Activated CD8-positive, alpha-beta T cell treated with anti-CD3 and anti-CD28 coated beads for 36 hours (primary cell): Measurements from ENCODE around the gene NBEA. TPM values are rescaled to one million over a fixed set of nuclear protein-coding genes. Genes with fewer than 3 reads are reported as not detected.
"Not testable (repeated sequence)": the region's sequence is repeated elsewhere in the genome, so short reads cannot be mapped to it uniquely, and the experiment has no call there.

ENCODE experiments used
- ATAC-seq: fragments of 200-7000 bp; cut with Tn5 transposase; one replicate; pipeline ENCODE4 v1.10.0; 2021; ENCODE audit warnings: mild to moderate bottlenecking, moderate library complexity
- CTCF ChIA-PET: fragments of 350-600 bp; sonication (Branson Sonifier 250); formaldehyde crosslinking; loops from one replicate; lab custom pipeline; 2021; ENCODE audit warnings: antibody characterized with exemption; lab: Charles Lee
- POLR2A ChIA-PET: fragments of 350-600 bp; sonication (Branson Sonifier 250); formaldehyde crosslinking; loops from one replicate; lab custom pipeline; 2021; ENCODE audit warnings: antibody characterized with exemption; lab: Charles Lee
- DNase-seq: peaks from one replicate; pipeline ENCODE4 v3.0.0-alpha.2; 2020
- H3K27ac Mint-ChIP-seq: one replicate; pipeline ENCODE4 v1.8.0; 2021; ENCODE audit warnings: mild to moderate bottlenecking, mixed read lengths
- H3K27me3 Mint-ChIP-seq: one replicate; pipeline ENCODE4 v1.8.0; 2021; ENCODE audit warnings: mixed read lengths
- H3K36me3 Mint-ChIP-seq: one replicate; pipeline ENCODE4 v1.8.0; 2021; ENCODE audit warnings: low read depth, mixed read lengths
- H3K4me1 Mint-ChIP-seq: one replicate; pipeline ENCODE4 v1.8.0; 2021; ENCODE audit warnings: low read depth, mixed read lengths
- H3K4me3 Mint-ChIP-seq: one replicate; pipeline ENCODE4 v1.8.0; 2021; ENCODE audit warnings: mild to moderate bottlenecking, moderate library complexity, mixed read lengths
- H3K9me3 Mint-ChIP-seq: one replicate; pipeline ENCODE4 v1.8.0; 2021; ENCODE audit warnings: mixed read lengths
- CTCF ChIP-seq: fragments of 200-600 bp; IDR thresholded peaks from one replicate; pipeline ENCODE4 v1.8.0; 2022; ENCODE audit warnings: antibody characterized with exemption, mild to moderate bottlenecking
- intact Hi-C: fragments of 100-400 bp; cut with micrococcal nuclease; formaldehyde crosslinking; loops from one replicate; pipeline ENCODE4 v1.10.0; 2022
- total RNA-seq, 2 experiments: library from RNA; stranded (reverse); gene quantifications; one replicate each; pipeline ENCODE4 v1.2.3, GENCODE V29; 2021

Gene NBEA
- total RNA-seq, 2 experiments from 2014 or later, result 0.38 to 0.60 TPM

- ATAC-seq (no peak), DNase-seq (no peak)
- H3K27ac Mint-ChIP-seq, result no peak overlapping the region
- H3K4me1 Mint-ChIP-seq, result no peaks in the 10 kb centered on the region
- TF ChIP-seq CTCF, result no peak
- peaks cover 26% of the 10 kb centered on the region for H3K9me3 Mint-ChIP-seq
- H3K4me3 Mint-ChIP-seq, result no peak overlapping the region
- H3K27me3 Mint-ChIP-seq, result no peaks in the 10 kb centered on the region
- peaks cover 12% of the 10 kb centered on the region for H3K36me3 Mint-ChIP-seq
- intact Hi-C loops, result no loop called here
- ChIA-PET POLR2A (no interaction called here), CTCF (no interaction called here)
These were observed 28.9 kb downstream of the NBEA start for GRCh38 chr13:34970961-34971360.

DNA sequence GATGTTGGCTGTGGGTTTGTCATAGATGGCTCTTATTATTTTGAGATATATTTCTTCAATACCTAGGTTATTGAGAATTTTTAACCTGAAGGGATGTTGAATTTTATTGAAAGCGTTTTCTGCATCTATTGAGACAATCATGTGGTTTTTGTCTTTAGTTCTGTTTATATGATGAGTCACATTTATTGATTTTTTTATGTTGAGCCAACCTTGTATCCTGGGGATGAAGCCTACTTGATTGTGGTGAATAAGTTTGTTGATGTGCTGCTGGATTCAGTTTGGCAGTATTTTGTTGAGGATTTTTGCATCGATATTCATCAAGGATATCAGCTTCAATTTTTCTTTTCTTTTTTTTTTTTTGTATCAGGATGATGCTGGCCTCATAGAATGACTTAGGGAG lies 29.4 kb downstream of the NBEA start:
- CTCF ChIA-PET, result no interaction called here
- no peak overlapping the region for H3K27ac Mint-ChIP-seq
- ATAC-seq (no peak), DNase-seq (no peak)
- POLR2A ChIA-PET, result no interaction called here
- no peak overlapping the region for H3K4me3 Mint-ChIP-seq
- no peaks in the 10 kb centered on the region for H3K27me3 Mint-ChIP-seq
- H3K9me3 Mint-ChIP-seq, result peaks cover 26% of the 10 kb centered on the region
- intact Hi-C loops, result no loop called here
- H3K4me1 Mint-ChIP-seq, result no peaks in the 10 kb centered on the region
- no peak for TF ChIP-seq CTCF
- peaks cover 12% of the 10 kb centered on the region for H3K36me3 Mint-ChIP-seq

GRCh38 chr13:34985199-34985598 lies 43.1 kb downstream of the NBEA start:
- DNase-seq, H3K4me3 Mint-ChIP-seq, POLR2A ChIA-PET, intact Hi-C loops, H3K27ac Mint-ChIP-seq, H3K27me3 Mint-ChIP-seq, ATAC-seq, H3K4me1 Mint-ChIP-seq: not testable (repeated sequence)
- CTCF ChIA-PET, result interaction anchor here (0.6 kb wide), 1 partner anchor 206 kb away, joined by 3 read pairs; no protein-coding TSS in a partner anchor
- Mint-ChIP-seq H3K9me3 (peaks cover 22% of the 10 kb centered on the region), H3K36me3 (peaks cover 20% of the 10 kb centered on the region)

DNA sequence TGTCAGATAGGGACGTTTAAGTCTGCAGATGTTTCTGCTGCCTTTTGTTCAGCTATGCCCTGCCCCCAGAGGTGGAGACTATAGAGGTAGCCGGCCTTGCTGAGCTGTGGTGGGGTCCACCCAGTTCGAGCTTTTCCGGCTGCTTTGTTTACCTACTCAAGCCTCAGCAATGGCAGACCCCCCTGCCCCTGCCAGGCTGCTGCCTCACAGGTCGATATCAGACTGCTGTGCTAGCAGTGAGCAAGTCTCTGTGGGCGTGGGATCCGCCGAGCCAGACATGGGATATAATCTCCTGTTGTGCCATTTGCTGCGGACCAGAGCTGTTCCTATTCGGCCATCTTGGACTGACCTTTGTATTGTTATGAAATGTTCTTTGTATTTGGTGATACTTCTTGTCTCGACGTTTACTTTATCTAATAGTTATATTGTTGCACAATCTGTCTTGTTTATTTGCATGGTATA lies 46.3 kb downstream of the NBEA start:
- ATAC-seq (no peak), DNase-seq (no peak)
- H3K4me1 Mint-ChIP-seq, result no peaks in the 10 kb centered on the region
- H3K27me3 Mint-ChIP-seq, result no peaks in the 10 kb centered on the region
- ChIA-PET CTCF (no interaction called here), POLR2A (no interaction called here)
- no peak overlapping the region for H3K27ac Mint-ChIP-seq
- no peak for TF ChIP-seq CTCF
- H3K4me3 Mint-ChIP-seq, result no peak overlapping the region
- peaks cover 24% of the 10 kb centered on the region for H3K36me3 Mint-ChIP-seq
- intact Hi-C loops, result no loop called here
- peaks cover 36% of the 10 kb centered on the region for H3K9me3 Mint-ChIP-seq

DNA sequence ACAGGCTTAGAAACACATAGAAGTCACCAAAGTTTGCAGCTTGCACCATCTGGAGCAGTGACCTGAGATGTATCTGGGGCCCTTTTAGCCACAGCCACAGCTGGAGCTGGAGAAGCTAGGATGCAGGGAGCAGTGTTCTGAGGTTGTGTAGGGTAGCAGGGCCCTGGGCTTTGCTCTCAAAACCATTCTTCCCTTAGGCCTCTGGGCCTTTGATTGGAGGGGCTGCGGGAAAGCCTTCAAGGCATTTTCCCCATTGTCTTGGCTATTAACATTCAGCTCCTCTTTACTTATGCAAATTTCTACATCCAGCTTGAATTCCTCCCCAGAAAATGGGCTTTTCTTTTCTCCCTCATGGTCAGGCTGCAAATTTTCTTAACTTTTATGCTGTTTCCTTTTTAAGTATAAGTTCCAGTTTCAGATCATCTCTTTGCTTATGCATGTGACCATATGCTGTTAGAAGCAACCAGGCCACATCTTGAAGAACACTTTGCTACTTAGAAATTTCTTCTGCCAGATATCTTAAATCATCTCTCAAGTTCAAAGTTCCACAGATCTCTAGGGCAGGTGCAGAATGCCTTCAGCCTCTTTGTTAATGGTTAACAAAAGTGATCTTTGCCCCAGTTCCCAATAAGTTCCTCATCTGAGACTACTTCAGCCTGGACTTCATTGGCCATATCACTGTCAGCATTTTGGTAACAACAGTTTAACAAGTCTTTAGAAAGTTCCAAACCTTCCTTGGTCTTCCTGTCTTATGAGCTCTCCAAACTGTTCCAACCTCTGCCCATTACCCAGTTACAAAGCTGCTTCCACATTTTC lies 48.5 kb downstream of the NBEA start:
- CTCF ChIA-PET, result no interaction called here
- intact Hi-C loops, result no loop called here
- Mint-ChIP-seq H3K36me3 (peaks cover 23% of the 10 kb centered on the region), H3K27ac (no peak overlapping the region), H3K9me3 (peaks cover 36% of the 10 kb centered on the region), H3K27me3 (no peaks in the 10 kb centered on the region), H3K4me3 (no peak overlapping the region), H3K4me1 (no peaks in the 10 kb centered on the region)
- TF ChIP-seq CTCF, result no peak
- no peak for ATAC-seq
- POLR2A ChIA-PET, result no interaction called here
- DNase-seq, result no peak
